ENCODE results near the gene SCP2.

DNA sequence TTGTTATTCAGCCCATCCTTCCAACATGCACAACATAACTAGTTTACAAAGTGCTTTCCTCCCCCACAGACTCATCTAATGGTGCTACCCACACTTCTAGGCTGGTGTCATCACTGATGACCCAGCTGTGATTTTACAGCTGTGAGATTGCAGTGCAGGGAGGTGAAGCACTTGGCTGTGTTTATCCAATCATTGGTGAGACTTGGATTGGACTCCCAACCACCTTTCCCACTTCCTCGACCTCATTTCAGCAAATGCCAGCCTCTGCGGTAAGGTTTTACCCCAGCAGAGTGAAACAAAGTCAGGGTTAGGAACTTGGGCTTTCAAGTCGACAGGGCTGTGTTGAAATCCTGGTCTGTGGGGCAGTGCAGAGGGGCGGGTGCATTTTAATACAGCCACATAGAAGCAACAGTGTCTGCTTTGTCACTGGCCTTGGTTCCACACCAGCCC, 27.6 kb upstream of the SCP2 start:
- TF ChIP-seq, protein P1, sequence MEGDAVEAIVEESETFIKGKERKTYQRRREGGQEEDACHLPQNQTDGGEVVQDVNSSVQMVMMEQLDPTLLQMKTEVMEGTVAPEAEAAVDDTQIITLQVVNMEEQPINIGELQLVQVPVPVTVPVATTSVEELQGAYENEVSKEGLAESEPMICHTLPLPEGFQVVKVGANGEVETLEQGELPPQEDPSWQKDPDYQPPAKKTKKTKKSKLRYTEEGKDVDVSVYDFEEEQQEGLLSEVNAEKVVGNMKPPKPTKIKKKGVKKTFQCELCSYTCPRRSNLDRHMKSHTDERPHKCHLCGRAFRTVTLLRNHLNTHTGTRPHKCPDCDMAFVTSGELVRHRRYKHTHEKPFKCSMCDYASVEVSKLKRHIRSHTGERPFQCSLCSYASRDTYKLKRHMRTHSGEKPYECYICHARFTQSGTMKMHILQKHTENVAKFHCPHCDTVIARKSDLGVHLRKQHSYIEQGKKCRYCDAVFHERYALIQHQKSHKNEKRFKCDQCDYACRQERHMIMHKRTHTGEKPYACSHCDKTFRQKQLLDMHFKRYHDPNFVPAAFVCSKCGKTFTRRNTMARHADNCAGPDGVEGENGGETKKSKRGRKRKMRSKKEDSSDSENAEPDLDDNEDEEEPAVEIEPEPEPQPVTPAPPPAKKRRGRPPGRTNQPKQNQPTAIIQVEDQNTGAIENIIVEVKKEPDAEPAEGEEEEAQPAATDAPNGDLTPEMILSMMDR (conservative IDR thresholded peaks at IDR 0.05; ENCODE audit: low read length), result no peak
- no peak for TF ChIP-seq EZH2phosphoT487 (IDR thresholded peaks at IDR 0.05; ENCODE audit: borderline replicate concordance, low read depth, low read length)

All from OCI-LY7 (cell line).